NCI-H526 treated with DMSO at 0.1 percent for 48 hours (cell line): ENCODE measurements around the gene SLC43A2.
"Not testable (repeated sequence)": the region's sequence is repeated elsewhere in the genome, so short reads cannot be mapped to it uniquely, and the experiment has no call there.

Experiments used
- DNase-seq: peaks from one replicate; lab custom pipeline; 2025; lab: John Stamatoyannopoulos, UW

The SLC43A2 gene

GRCh38 chr17:1535737-1536136 lies 92.9 kb downstream of the SLC43A2 start:
- DNase-seq: no peak

GRCh38 chr17:1533661-1534325 lies 94.8 kb downstream of the SLC43A2 start:
- no peak for DNase-seq

GRCh38 chr17:1532836-1533602 lies 95.6 kb downstream of the SLC43A2 start:
- no peak for DNase-seq

GRCh38 chr17:1529863-1530262 lies 98.8 kb downstream of the SLC43A2 start:
- DNase-seq: no peak

- not testable (repeated sequence) for DNase-seq
Measured at GRCh38 chr17:1526876-1527275, 101.8 kb downstream of the SLC43A2 start.

GRCh38 chr17:1522626-1523025 lies 106.0 kb downstream of the SLC43A2 start:
- no peak for DNase-seq

GRCh38 chr17:1521086-1521640 lies 107.5 kb downstream of the SLC43A2 start:
- no peak for DNase-seq

GRCh38 chr17:1519678-1520077 lies 109.0 kb downstream of the SLC43A2 start:
- no peak for DNase-seq
